ENCODE data around the gene DNAH11. TPM values are rescaled to one million over a fixed set of nuclear protein-coding genes. Genes with fewer than 3 reads are reported as not detected.

DNAH11 gene
- total RNA-seq, 1 experiment from 2014 or later: 0.15 TPM

DNA sequence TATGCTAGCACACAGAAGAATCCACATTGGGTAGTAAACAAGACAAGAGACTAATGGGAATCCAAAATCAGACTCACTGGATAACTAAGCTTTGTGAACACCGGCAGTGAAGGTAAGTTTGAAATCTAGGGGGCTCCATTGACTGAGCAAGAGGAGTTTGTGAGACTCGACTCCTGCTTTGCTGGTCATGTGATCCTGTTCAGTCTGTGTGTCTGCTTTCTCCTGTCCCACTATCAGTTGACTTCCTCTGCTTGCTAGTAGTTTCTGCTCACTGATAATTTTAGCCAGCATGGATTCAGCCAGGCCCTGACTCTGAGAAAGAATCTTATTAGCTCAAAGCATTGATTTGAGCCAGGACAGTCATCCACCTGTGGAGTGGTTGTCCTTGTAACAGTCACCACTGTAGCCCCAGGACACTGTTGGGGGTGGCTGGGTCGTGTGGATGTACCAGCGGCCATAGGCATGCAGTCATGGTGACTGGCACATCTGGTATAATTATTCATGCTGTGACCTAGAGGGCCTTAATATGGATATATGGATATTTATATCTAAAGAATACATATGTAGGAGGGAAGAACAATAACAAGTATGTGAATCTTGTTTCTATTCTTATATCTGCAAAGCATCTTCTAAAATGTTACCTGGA is 44.4 kb downstream of the DNAH11 start:
- Histone ChIP-seq H3K9me3 (ENCODE audit: control insufficient read depth, insufficient read depth, low read depth, low read length) (no peaks in the 10 kb centered on the region), H3K27me3 (ENCODE audit: control insufficient read depth, insufficient read depth, low read length) (no peaks in the 10 kb centered on the region), H3K36me3 (ENCODE audit: control insufficient read depth, insufficient read depth, low read length) (no peaks in the 10 kb centered on the region; the same call in 1 of the 2 replicates), H3K4me3 (ENCODE audit: low read depth in 2 of 2, low read length in 2 of 2) (no peak overlapping the region), H3K4me1 (ENCODE audit: control insufficient read depth, insufficient read depth, low read length) (no peaks in the 10 kb centered on the region), H3K27ac (ENCODE audit: low read length) (no peak overlapping the region)
- in situ Hi-C loops (cut with HindIII; ENCODE audit: low pct_unique_long_range_greater_than_20kb, low sequenced_read_pairs): no loop called here
- ChIA-PET POLR2A (no interaction called here), CTCF (no interaction called here)
- ATAC-seq (no peak), DNase-seq (ENCODE audit: low read depth, low spot score) (no peak)
- TF ChIP-seq, protein P1, sequence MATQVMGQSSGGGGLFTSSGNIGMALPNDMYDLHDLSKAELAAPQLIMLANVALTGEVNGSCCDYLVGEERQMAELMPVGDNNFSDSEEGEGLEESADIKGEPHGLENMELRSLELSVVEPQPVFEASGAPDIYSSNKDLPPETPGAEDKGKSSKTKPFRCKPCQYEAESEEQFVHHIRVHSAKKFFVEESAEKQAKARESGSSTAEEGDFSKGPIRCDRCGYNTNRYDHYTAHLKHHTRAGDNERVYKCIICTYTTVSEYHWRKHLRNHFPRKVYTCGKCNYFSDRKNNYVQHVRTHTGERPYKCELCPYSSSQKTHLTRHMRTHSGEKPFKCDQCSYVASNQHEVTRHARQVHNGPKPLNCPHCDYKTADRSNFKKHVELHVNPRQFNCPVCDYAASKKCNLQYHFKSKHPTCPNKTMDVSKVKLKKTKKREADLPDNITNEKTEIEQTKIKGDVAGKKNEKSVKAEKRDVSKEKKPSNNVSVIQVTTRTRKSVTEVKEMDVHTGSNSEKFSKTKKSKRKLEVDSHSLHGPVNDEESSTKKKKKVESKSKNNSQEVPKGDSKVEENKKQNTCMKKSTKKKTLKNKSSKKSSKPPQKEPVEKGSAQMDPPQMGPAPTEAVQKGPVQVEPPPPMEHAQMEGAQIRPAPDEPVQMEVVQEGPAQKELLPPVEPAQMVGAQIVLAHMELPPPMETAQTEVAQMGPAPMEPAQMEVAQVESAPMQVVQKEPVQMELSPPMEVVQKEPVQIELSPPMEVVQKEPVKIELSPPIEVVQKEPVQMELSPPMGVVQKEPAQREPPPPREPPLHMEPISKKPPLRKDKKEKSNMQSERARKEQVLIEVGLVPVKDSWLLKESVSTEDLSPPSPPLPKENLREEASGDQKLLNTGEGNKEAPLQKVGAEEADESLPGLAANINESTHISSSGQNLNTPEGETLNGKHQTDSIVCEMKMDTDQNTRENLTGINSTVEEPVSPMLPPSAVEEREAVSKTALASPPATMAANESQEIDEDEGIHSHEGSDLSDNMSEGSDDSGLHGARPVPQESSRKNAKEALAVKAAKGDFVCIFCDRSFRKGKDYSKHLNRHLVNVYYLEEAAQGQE (IDR thresholded peaks at IDR 0.05; ENCODE audit: insufficient read depth in 1 of 2, low read depth in 2 of 2, low read length in 1 of 2): no peak
- TF ChIP-seq SIN3A (IDR thresholded peaks at IDR 0.05; ENCODE audit: borderline replicate concordance, insufficient read depth, low read depth, low read length) (no peak), TCF7L2 (IDR thresholded peaks at IDR 0.05; ENCODE audit: low read depth, low read length) (no peak), POLR2AphosphoS5 (IDR thresholded peaks at IDR 0.05; ENCODE audit: low read depth, low read length) (no peak)
- TF ChIP-seq, protein P2, sequence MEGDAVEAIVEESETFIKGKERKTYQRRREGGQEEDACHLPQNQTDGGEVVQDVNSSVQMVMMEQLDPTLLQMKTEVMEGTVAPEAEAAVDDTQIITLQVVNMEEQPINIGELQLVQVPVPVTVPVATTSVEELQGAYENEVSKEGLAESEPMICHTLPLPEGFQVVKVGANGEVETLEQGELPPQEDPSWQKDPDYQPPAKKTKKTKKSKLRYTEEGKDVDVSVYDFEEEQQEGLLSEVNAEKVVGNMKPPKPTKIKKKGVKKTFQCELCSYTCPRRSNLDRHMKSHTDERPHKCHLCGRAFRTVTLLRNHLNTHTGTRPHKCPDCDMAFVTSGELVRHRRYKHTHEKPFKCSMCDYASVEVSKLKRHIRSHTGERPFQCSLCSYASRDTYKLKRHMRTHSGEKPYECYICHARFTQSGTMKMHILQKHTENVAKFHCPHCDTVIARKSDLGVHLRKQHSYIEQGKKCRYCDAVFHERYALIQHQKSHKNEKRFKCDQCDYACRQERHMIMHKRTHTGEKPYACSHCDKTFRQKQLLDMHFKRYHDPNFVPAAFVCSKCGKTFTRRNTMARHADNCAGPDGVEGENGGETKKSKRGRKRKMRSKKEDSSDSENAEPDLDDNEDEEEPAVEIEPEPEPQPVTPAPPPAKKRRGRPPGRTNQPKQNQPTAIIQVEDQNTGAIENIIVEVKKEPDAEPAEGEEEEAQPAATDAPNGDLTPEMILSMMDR (IDR thresholded peaks at IDR 0.05): no peak
- intact Hi-C loops (cut with micrococcal nuclease; ENCODE audit: unreplicated experiment): no loop called here
- no TSS peak for BruUV-seq (replicated peaks)

DNA sequence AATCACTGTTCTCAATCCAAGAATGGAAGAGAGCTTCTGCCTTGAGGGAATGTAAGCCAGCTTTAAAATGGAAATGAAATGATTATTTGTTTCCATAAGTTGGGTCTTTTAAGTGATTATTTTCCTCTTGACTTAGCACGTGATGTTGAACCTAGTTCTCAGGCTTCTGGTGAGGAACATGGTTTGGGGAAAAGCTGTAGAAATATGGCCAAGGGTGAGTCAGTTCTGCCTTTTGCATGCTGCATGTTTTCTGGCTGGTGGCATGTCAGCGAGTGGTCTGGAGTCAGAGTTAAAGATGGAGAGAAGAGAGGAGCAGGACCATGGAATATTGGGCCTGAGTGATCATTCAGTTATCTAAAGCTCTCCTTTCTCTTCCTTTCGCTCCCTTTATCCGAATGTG is 54.0 kb downstream of the DNAH11 start:
- intact Hi-C loops (cut with micrococcal nuclease; ENCODE audit: unreplicated experiment) (no loop called here), in situ Hi-C loops (cut with HindIII; ENCODE audit: low pct_unique_long_range_greater_than_20kb, low sequenced_read_pairs) (no loop called here)
- Histone ChIP-seq H3K4me1 (ENCODE audit: control insufficient read depth, insufficient read depth, low read length) (no peaks in the 10 kb centered on the region), H3K27me3 (ENCODE audit: control insufficient read depth, insufficient read depth, low read length) (no peaks in the 10 kb centered on the region), H3K36me3 (ENCODE audit: control insufficient read depth, insufficient read depth, low read length) (no peaks in the 10 kb centered on the region), H3K4me3 (ENCODE audit: low read depth in 2 of 2, low read length in 2 of 2) (no peak overlapping the region), H3K27ac (ENCODE audit: low read length) (no peak overlapping the region), H3K9me3 (ENCODE audit: control insufficient read depth, insufficient read depth, low read depth, low read length) (no peaks in the 10 kb centered on the region)
- DNase-seq (ENCODE audit: low read depth, low spot score): no peak
- CTCF ChIA-PET: no interaction called here
- no peak for ATAC-seq
- TF ChIP-seq, protein P2 (IDR thresholded peaks at IDR 0.05): no peak
- TF ChIP-seq, protein P1 (IDR thresholded peaks at IDR 0.05; ENCODE audit: insufficient read depth in 1 of 2, low read depth in 2 of 2, low read length in 1 of 2): no peak
- TF ChIP-seq POLR2AphosphoS5 (IDR thresholded peaks at IDR 0.05; ENCODE audit: low read depth, low read length) (no peak), TCF7L2 (IDR thresholded peaks at IDR 0.05; ENCODE audit: low read depth, low read length) (no peak), SIN3A (IDR thresholded peaks at IDR 0.05; ENCODE audit: borderline replicate concordance, insufficient read depth, low read depth, low read length) (no peak)
- BruUV-seq (replicated peaks): no TSS peak
- POLR2A ChIA-PET: no interaction called here

Data from Panc1 (cell line).